ENCODE results near the gene KCMF1. TPM values are rescaled to one million over a fixed set of nuclear protein-coding genes. Genes with fewer than 3 reads are reported as not detected.
A peak's percentile ranks its signal among the peaks of the same experiment; 100 is the strongest.

The KCMF1 gene
- total and polyA plus RNA-seq, 8 donors = 2.3 to 88.4 (median 44.5) TPM

- intact Hi-C loops (cut with DNase I; ENCODE audit: low total_unique reads) = no loop called here
- 19 to 37% (median 23%) methylated on average over 9 of the region's 9 CpGs for WGBS, 5 donors
- H3K4me3 ChIP-seq = peak overlapping the region in 3 of 4 donors; percentile 0 to 19 (median 4)
These were observed 31.4 kb upstream of the KCMF1 start for GRCh38 chr2:84939426-84940087.

GRCh38 chr2:84940088-84940470, 30.9 kb upstream of the KCMF1 start:
- peak overlapping the region; percentile 43 to 86 (median 78) for H3K27ac ChIP-seq
- peaks cover 0 to 18% (median 9%) of the 10 kb centered on the region in 4 donors for H3K4me1 ChIP-seq
- H3K4me3 ChIP-seq = peak overlapping the region in 3 of 4 donors; percentile 0 to 19 (median 4)
- no peaks in the 10 kb centered on the region for H3K27me3 ChIP-seq
- TF ChIP-seq POLR2AphosphoS5 (IDR thresholded peaks at IDR 0.05) = no peak
- TF ChIP-seq POLR2A (IDR thresholded peaks at IDR 0.05) = no peak
- TF ChIP-seq EP300 (IDR thresholded peaks at IDR 0.05) = no peak
- no peak for TF ChIP-seq CTCF (IDR thresholded peaks at IDR 0.05)
- no peaks in the 10 kb centered on the region for H3K9me3 ChIP-seq
- DNase-seq = no peak
- WGBS, 5 donors = 56 to 69% (median 62%) methylated on average over 3 of the region's 3 CpGs
- intact Hi-C loops (cut with DNase I; ENCODE audit: low total_unique reads) = no loop called here
- no peaks in the 10 kb centered on the region for H3K36me3 ChIP-seq

More at GRCh38 chr2:84939426-84940087, 31.4 kb upstream of the KCMF1 start:
- TF ChIP-seq POLR2AphosphoS5 (IDR thresholded peaks at IDR 0.05) = peak in 1 of 3 donors; percentile 61
- TF ChIP-seq EP300 (IDR thresholded peaks at IDR 0.05) = no peak
- H3K36me3 ChIP-seq = no peaks in the 10 kb centered on the region
- H3K27me3 ChIP-seq = no peaks in the 10 kb centered on the region
- peak overlapping the region; percentile 43 to 86 (median 78) for H3K27ac ChIP-seq
- DNase-seq = peak; percentile 64 to 72
- no peaks in the 10 kb centered on the region for H3K9me3 ChIP-seq
- H3K4me1 ChIP-seq = peaks cover 0 to 18% (median 9%) of the 10 kb centered on the region in 4 donors

GRCh38 chr2:84940831-84941412, 30.0 kb upstream of the KCMF1 start:
- Histone ChIP-seq H3K4me3 (no peak overlapping the region), H3K36me3 (no peaks in the 10 kb centered on the region), H3K4me1 (peaks cover 0 to 26% (median 9%) of the 10 kb centered on the region in 4 donors), H3K27ac (no peak overlapping the region), H3K9me3 (no peaks in the 10 kb centered on the region), H3K27me3 (no peaks in the 10 kb centered on the region)
- no peak for TF ChIP-seq POLR2A (IDR thresholded peaks at IDR 0.05)
- TF ChIP-seq POLR2AphosphoS5 (IDR thresholded peaks at IDR 0.05) = no peak
- no peak for TF ChIP-seq CTCF (IDR thresholded peaks at IDR 0.05)
- no peak for TF ChIP-seq EP300 (IDR thresholded peaks at IDR 0.05)
- no peak for DNase-seq
- WGBS, 5 donors = 83 to 93% (median 93%) methylated on average over 3 of the region's 3 CpGs
- intact Hi-C loops (cut with DNase I; ENCODE audit: low total_unique reads) = no loop called here

- no peak for DNase-seq
- Histone ChIP-seq H3K36me3 (no peaks in the 10 kb centered on the region), H3K4me1 (peaks cover 0 to 35% (median 11%) of the 10 kb centered on the region in 4 donors), H3K27me3 (no peaks in the 10 kb centered on the region), H3K9me3 (no peaks in the 10 kb centered on the region), H3K27ac (no peak overlapping the region), H3K4me3 (no peak overlapping the region)
- TF ChIP-seq POLR2AphosphoS5 (IDR thresholded peaks at IDR 0.05) (no peak), CTCF (IDR thresholded peaks at IDR 0.05) (no peak), POLR2A (IDR thresholded peaks at IDR 0.05) (no peak), EP300 (IDR thresholded peaks at IDR 0.05) (no peak)
- intact Hi-C loops (cut with DNase I; ENCODE audit: low total_unique reads) = no loop called here
- WGBS, 5 donors = 91 to 100% (median 93%) methylated on average over 2 of the region's 2 CpGs
These were observed 28.8 kb upstream of the KCMF1 start for GRCh38 chr2:84942166-84942565.
